HG02970 (cell line): ENCODE results near the gene SALL1.

Experiments used
- ATAC-seq: cut with Tn5 transposase; IDR thresholded peaks from one replicate; pipeline ENCODE4 v1.9.1; 2021; ENCODE audit warnings: mild to moderate bottlenecking, moderate library complexity, moderate number of reproducible peaks; ENCODE audit not compliant: unreplicated experiment, low FRiP score

Gene SALL1

DNA sequence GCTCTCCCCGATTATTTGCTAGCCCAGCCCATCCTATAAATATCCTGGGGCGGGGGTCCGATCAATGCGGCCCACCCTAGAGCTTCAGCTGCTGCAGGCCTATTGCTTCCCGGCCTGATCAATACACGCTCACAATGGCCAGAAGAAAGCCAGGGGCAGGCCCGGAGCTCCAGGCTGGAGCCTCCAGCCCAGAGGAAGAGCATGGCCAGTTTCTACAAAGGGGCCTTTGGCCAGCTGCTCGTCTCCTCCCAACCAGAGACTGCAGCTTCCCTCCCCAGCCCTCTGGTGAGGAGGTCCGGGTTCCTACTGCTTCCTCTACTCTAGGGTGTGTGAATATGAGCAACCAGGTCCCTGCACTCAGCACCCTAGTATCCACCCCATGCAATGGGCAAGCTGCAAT, 36.7 kb downstream of the SALL1 start:
- no peak for ATAC-seq

- ATAC-seq, result no peak
Measured at GRCh38 chr16:51113236-51114125, 37.6 kb downstream of the SALL1 start.

DNA sequence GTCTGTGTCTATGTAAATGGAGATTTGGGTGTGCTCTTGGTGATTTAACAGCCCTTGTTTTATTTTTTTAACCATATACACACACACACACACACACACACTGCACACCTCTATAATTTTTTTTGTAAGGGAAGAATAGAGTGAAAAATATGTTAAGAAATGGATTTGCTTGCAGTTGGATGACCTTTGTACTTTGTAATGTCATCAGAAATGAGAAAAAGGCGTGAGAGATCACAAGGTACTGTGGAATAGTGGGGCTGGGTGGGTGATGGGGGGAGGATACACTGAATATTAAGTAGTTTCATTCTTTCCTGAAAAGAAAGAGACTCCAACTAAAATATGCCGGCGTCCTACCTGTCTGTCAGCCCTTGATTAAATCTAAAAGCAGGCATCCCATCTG, 38.7 kb downstream of the SALL1 start:
- no peak for ATAC-seq

DNA sequence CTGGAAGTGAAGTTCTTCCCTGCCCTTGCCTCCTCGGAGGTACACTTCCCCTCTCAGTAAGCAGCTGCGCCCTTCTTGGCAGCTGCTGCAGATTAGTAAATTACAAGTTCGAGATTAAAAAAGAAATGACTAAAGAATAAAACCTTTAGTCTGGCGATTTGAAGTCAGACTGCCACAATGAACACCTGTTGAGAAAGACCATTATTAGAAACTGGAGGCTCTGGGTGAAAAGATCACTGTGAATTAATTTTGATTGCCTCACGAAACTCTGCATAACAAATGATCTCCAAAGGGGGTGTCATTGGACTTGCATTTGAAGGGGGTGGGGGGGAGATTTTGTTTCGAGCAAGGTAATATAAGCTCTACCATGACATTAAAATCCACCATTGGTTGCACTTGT, 39.3 kb downstream of the SALL1 start:
- no peak for ATAC-seq

- ATAC-seq, result no peak
Measured at GRCh38 chr16:51110700-51111157, 40.3 kb downstream of the SALL1 start.

DNA sequence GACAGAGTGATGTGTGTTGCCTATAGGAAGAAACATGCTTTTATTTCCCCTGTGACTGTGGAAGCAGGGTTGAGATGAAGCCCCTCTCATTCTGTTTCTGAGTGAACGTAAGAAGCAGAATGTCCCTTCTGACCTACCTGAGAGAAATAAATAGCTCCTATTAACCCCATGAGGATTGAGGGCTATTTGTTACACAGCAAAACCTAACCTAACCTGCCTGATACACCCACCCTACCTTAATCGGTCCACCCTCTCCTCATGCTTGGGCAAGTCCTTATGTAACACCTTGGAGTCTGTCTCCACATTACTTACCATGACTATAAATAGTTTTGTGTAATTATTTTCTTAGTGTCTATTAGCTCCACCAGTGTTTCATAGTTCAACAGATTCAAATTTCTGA, 41.9 kb downstream of the SALL1 start:
- no peak for ATAC-seq

DNA sequence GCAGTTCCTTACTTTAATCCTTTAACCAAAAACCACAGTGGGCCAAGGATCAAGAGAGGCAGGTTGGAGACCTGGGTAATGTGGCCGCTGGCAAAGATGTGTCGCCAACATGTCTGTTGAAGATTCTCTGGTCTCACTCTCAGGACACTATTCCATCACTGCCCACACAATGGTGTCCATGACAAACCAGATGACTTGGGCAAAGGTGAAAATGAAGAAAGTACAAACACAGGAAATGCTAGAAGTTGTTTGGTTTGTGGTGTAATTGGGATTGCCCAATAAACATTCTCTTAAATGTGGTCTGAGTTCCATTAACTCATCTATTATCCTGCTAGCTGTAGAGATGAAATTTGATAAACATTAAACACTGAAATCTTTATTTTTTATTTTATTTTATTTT, 43.3 kb downstream of the SALL1 start:
- ATAC-seq, result no peak

GRCh38 chr16:51106535-51106934, 44.5 kb downstream of the SALL1 start:
- ATAC-seq, result no peak

DNA sequence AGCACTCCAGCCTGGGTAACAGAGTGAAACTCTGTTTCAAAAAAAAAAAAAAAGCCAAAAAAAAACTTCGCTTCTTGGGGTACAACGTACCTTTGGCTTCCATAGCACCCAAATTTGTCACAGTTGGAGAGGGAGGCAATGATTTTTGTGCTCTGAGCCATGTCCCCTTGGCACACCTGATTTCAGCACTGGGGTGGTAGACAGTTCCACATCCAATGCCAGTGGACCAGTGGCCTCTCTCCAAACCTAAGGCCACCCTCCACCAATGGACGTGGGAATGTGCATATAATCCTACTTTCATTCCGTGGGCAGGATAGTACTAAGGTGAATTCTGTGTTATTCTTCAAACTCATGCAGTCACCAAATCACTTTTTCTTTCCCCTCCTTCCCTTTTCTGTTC, 47.5 kb downstream of the SALL1 start:
- ATAC-seq, result no peak

- no peak for ATAC-seq
Measured at GRCh38 chr16:51097729-51098128, 53.3 kb downstream of the SALL1 start.

- ATAC-seq, result no peak
Measured at GRCh38 chr16:51095890-51096626, 55.0 kb downstream of the SALL1 start.

DNA sequence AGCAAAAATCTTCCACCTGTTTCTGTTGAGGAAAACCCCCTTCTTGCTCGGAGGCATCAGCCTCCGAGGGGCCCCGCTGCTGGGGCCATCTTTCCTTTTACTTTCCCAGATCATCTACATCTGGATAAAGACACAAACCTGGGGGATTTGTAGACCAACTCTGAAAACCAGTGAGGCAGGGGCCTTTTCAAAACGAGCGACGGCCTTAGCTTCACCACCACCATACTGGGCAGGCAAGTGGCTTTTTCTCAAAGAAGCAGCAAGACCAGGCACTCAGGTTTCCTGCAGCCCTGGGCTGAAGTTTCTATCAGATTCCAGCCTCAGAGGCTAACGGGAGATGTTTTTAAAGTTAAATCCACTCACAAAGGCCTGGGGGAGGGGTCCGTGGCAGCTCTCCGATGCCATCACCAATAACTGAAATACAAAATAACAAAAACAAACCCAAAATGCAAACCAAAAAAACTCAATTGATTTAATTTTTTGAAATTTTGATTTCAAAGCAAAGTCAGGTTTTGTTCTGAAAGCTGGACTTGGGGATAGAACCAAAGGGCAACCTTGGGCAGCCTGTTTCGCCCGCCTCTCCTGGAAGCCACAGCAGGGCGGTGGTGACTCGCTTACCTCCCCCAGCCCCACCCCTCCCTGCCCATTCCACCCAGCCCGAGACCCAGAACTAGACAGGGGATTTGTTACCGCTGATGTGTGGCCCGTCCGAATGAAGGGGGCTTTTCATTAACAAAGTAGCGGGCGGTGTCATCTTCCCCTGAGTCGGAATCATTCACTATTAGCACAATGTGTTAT, 55.8 kb downstream of the SALL1 start:
- no peak for ATAC-seq

DNA sequence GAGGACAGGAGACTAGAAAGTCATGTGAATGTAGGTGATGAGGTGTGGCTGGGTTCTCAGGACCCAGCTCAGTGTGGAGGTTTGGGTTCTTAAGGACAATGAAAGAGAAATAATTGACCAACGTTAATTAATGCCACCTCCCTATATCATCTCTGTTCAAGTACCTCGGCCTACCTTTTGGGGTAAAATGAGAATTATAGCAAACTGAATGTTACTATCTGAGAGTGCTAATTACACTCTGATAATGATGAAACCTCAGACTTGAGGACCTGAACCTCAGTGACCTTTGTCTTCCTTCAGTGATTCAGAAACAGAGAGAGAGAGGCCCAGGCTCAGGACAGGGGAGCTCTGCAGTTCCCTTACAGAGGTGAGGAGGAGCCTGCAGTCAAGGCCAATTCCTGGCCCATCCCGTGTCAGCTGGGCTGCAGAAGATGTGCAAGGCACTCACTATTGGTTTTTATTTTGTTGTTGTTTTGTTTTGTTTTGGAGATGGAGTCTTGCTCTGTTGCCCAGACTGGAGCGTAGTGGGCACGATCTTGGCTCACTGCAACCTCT, 57.3 kb downstream of the SALL1 start:
- ATAC-seq, result no peak
